ACC112 (cell line): Measurements from ENCODE around the gene GMNC.

Source experiments
- H2AFZ ChIP-seq: fragments of 200-600 bp; sonication (generic); one replicate; pipeline ENCODE4 v1.6.0; 2017; ENCODE audit warnings: antibody characterized with exemption, low read length; ENCODE audit not compliant: unreplicated experiment
- H3K27ac ChIP-seq: fragments of 200-600 bp; sonication (generic); 2 replicates; pipeline ENCODE4 v1.5.1; 2014; ENCODE audit warnings: low read depth, mild to moderate bottlenecking, antibody characterized with exemption, low read length, moderate library complexity
- H3K27me3 ChIP-seq: fragments of 200-600 bp; sonication (generic); 2 replicates; pipeline ENCODE4 v1.6.1; 2014; ENCODE audit warnings: mild to moderate bottlenecking, antibody characterized with exemption, low read length, moderate library complexity, mixed read lengths; ENCODE audit not compliant: insufficient read depth
- H3K36me3 ChIP-seq: fragments of 200-600 bp; sonication (generic); 2 replicates; pipeline ENCODE4 v1.6.1; 2016; ENCODE audit warnings: mild to moderate bottlenecking, antibody characterized with exemption, low read length, moderate library complexity, mixed read lengths; ENCODE audit not compliant: insufficient read depth
- H3K4me1 ChIP-seq: fragments of 200-600 bp; sonication (generic); one replicate; pipeline ENCODE4 v1.6.1; 2016; ENCODE audit warnings: low read length, mixed read lengths; ENCODE audit not compliant: insufficient read depth, unreplicated experiment, control insufficient read depth
- H3K4me3 ChIP-seq: fragments of 200-600 bp; sonication (generic); 2 replicates; pipeline ENCODE4 v1.5.1; 2014; ENCODE audit warnings: mild to moderate bottlenecking, low read depth, low read length
- H3K79me2 ChIP-seq: fragments of 200-600 bp; sonication (generic); one replicate; pipeline ENCODE4 v1.6.0; 2016; ENCODE audit warnings: low read length; ENCODE audit not compliant: control insufficient read depth, unreplicated experiment, insufficient read depth

Gene GMNC

GRCh38 chr3:190849607-190850006 lies 12.9 kb downstream of the GMNC start:
- Histone ChIP-seq H3K27me3 (no peaks in the 10 kb centered on the region), H3K36me3 (no peaks in the 10 kb centered on the region), H3K27ac (no peak overlapping the region), H2AFZ (no peak overlapping the region), H3K4me3 (no peak overlapping the region), H3K79me2 (no peaks in the 10 kb centered on the region), H3K4me1 (peaks cover 10% of the 10 kb centered on the region)

GRCh38 chr3:190848870-190849269 lies 13.6 kb downstream of the GMNC start:
- no peak overlapping the region for H2AFZ ChIP-seq
- H3K36me3 ChIP-seq = no peaks in the 10 kb centered on the region
- no peaks in the 10 kb centered on the region for H3K27me3 ChIP-seq
- H3K79me2 ChIP-seq = no peaks in the 10 kb centered on the region
- H3K4me3 ChIP-seq = no peak overlapping the region
- peaks cover 10% of the 10 kb centered on the region for H3K4me1 ChIP-seq
- no peak overlapping the region for H3K27ac ChIP-seq

GRCh38 chr3:190847436-190847835 lies 15.1 kb downstream of the GMNC start:
- Histone ChIP-seq H2AFZ (no peak overlapping the region), H3K79me2 (no peaks in the 10 kb centered on the region), H3K27ac (no peak overlapping the region), H3K4me3 (no peak overlapping the region), H3K4me1 (peaks cover 10% of the 10 kb centered on the region), H3K27me3 (peaks cover 5% of the 10 kb centered on the region; the same call in 1 of the 2 replicates), H3K36me3 (no peaks in the 10 kb centered on the region)

- peaks cover 13% of the 10 kb centered on the region for H3K27me3 ChIP-seq
- no peaks in the 10 kb centered on the region for H3K79me2 ChIP-seq
- H3K27ac ChIP-seq = no peak overlapping the region
- H3K4me1 ChIP-seq = no peaks in the 10 kb centered on the region
- no peak overlapping the region for H3K4me3 ChIP-seq
- H3K36me3 ChIP-seq = no peaks in the 10 kb centered on the region
- H2AFZ ChIP-seq = no peak overlapping the region
Observed at GRCh38 chr3:190840146-190840545, 22.3 kb downstream of the GMNC start.

GRCh38 chr3:190831225-190831624 lies 31.3 kb downstream of the GMNC start:
- H3K27me3 ChIP-seq = no peaks in the 10 kb centered on the region
- H3K27ac ChIP-seq = no peak overlapping the region
- H2AFZ ChIP-seq = no peak overlapping the region
- no peaks in the 10 kb centered on the region for H3K4me1 ChIP-seq
- no peaks in the 10 kb centered on the region for H3K36me3 ChIP-seq
- no peaks in the 10 kb centered on the region for H3K79me2 ChIP-seq
- H3K4me3 ChIP-seq = no peak overlapping the region

GRCh38 chr3:190830031-190830430 lies 32.5 kb downstream of the GMNC start:
- Histone ChIP-seq H3K27ac (no peak overlapping the region), H3K4me3 (no peak overlapping the region), H3K36me3 (no peaks in the 10 kb centered on the region), H2AFZ (no peak overlapping the region), H3K4me1 (peaks cover 11% of the 10 kb centered on the region), H3K79me2 (no peaks in the 10 kb centered on the region), H3K27me3 (no peaks in the 10 kb centered on the region)

- no peak overlapping the region for H3K27ac ChIP-seq
- H3K4me3 ChIP-seq = no peak overlapping the region
- no peak overlapping the region for H2AFZ ChIP-seq
- H3K4me1 ChIP-seq = peaks cover 12% of the 10 kb centered on the region
- no peaks in the 10 kb centered on the region for H3K36me3 ChIP-seq
- H3K27me3 ChIP-seq = no peaks in the 10 kb centered on the region
- H3K79me2 ChIP-seq = no peaks in the 10 kb centered on the region
Observed at GRCh38 chr3:190826018-190826417, 36.5 kb downstream of the GMNC start.

- Histone ChIP-seq H3K4me3 (no peak overlapping the region), H3K4me1 (peaks cover 12% of the 10 kb centered on the region), H3K79me2 (no peaks in the 10 kb centered on the region)
Observed at GRCh38 chr3:190825386-190826016, 37.0 kb downstream of the GMNC start.

GRCh38 chr3:190811775-190812480 lies 50.6 kb downstream of the GMNC start:
- Histone ChIP-seq H3K79me2 (no peaks in the 10 kb centered on the region), H3K36me3 (no peaks in the 10 kb centered on the region), H3K4me1 (peaks cover 11% of the 10 kb centered on the region), H3K27ac (peak overlapping the region; percentile 26), H3K4me3 (peak overlapping the region; percentile 82), H2AFZ (peak overlapping the region; percentile 95), H3K27me3 (no peaks in the 10 kb centered on the region)

More at GRCh38 chr3:190825386-190826016, 37.0 kb downstream of the GMNC start:
- Histone ChIP-seq H3K27me3 (no peaks in the 10 kb centered on the region), H2AFZ (no peak overlapping the region), H3K27ac (no peak overlapping the region), H3K36me3 (no peaks in the 10 kb centered on the region)

- Histone ChIP-seq H3K27ac (no peak overlapping the region), H3K4me3 (no peak overlapping the region), H3K4me1 (peaks cover 12% of the 10 kb centered on the region), H3K79me2 (no peaks in the 10 kb centered on the region), H3K27me3 (no peaks in the 10 kb centered on the region), H2AFZ (no peak overlapping the region), H3K36me3 (no peaks in the 10 kb centered on the region)
Observed at GRCh38 chr3:190810957-190811356, 51.5 kb downstream of the GMNC start.

GRCh38 chr3:190809351-190809750 lies 53.1 kb downstream of the GMNC start:
- Histone ChIP-seq H3K27ac (no peak overlapping the region), H3K36me3 (no peaks in the 10 kb centered on the region), H2AFZ (no peak overlapping the region), H3K4me1 (peaks cover 12% of the 10 kb centered on the region), H3K79me2 (no peaks in the 10 kb centered on the region), H3K27me3 (no peaks in the 10 kb centered on the region), H3K4me3 (no peak overlapping the region)
